SU-DHL-6 (cell line): ENCODE results near the gene CYB5A.

Source experiments
- H2AFZ ChIP-seq: fragments of 200-600 bp; sonication (generic); 2 replicates; pipeline ENCODE4 v1.6.1; 2014; ENCODE audit warnings: low read depth, mild to moderate bottlenecking, moderate library complexity, mixed read lengths, antibody characterized with exemption, low read length; ENCODE audit not compliant: severe bottlenecking
- H3F3A ChIP-seq: fragments of 200-600 bp; shearing (Covaris generic); 2 replicates; pipeline ENCODE4 v1.6.0; 2016; ENCODE audit warnings: antibody characterized with exemption, mild to moderate bottlenecking; ENCODE audit not compliant: insufficient read depth
- H3K27ac ChIP-seq: fragments of 200-600 bp; sonication (generic); 2 replicates; pipeline ENCODE4 v1.5.1; 2016; ENCODE audit warnings: low read depth, mild to moderate bottlenecking, low read length, moderate library complexity, mixed read lengths
- H3K27me3 ChIP-seq: fragments of 200-600 bp; sonication (generic), shearing (Covaris generic); 2 replicates; pipeline ENCODE4 v1.6.0; 2014; ENCODE audit warnings: mild to moderate bottlenecking, low read length
- H3K36me3 ChIP-seq: fragments of 200-600 bp; sonication (generic); 2 replicates; pipeline ENCODE4 v1.6.1; 2014; ENCODE audit warnings: mild to moderate bottlenecking, low read length, mixed read lengths
- H3K4me2 ChIP-seq: fragments of 300-600, 200-600 bp; shearing (Covaris generic), sonication (generic); 2 replicates; pipeline ENCODE4 v1.6.0; 2014; ENCODE audit warnings: low read length, low read depth, mild to moderate bottlenecking; ENCODE audit not compliant: poor library complexity, severe bottlenecking
- H3K4me3 ChIP-seq: fragments of 200-600 bp; sonication (generic); 2 replicates; pipeline ENCODE4 v1.5.1; 2014; ENCODE audit warnings: antibody characterized with exemption, low read length, mild to moderate bottlenecking, mixed read lengths; ENCODE audit not compliant: insufficient read depth, poor library complexity, severe bottlenecking
- H3K79me2 ChIP-seq: fragments of 200-600 bp; sonication (generic); 2 replicates; pipeline ENCODE4 v1.6.1; 2014; ENCODE audit warnings: mild to moderate bottlenecking, low read length, moderate library complexity; ENCODE audit not compliant: insufficient read depth
- H3K9ac ChIP-seq: fragments of 200-600 bp; sonication (generic); 2 replicates; pipeline ENCODE4 v1.7.0; 2014; ENCODE audit warnings: mild to moderate bottlenecking, low read length
- H3K9me2 ChIP-seq: fragments of 200-600 bp; sonication (generic); replicated peaks from 2 replicates; pipeline ENCODE4 v1.6.1; 2014; ENCODE audit warnings: low read length; ENCODE audit not compliant: insufficient read depth
- H3K9me3 ChIP-seq: fragments of 200-600 bp; sonication (generic); 2 replicates; pipeline ENCODE4 v1.6.1; 2014; ENCODE audit warnings: low read length, mixed read lengths; ENCODE audit not compliant: insufficient read depth
- H4K20me1 ChIP-seq: fragments of 200-600 bp; sonication (generic); 2 replicates; pipeline ENCODE4 v1.6.1; 2014; ENCODE audit warnings: low read depth, mild to moderate bottlenecking, antibody characterized with exemption, low read length, moderate library complexity, mixed read lengths
- EZH2phosphoT487 ChIP-seq: fragments of 200-600 bp; sonication (generic), shearing (Covaris generic); conservative IDR thresholded peaks from 2 replicates; pipeline ENCODE4 v1.6.1; 2018; ENCODE audit warnings: mild to moderate bottlenecking, antibody characterized with exemption, low read length, moderate library complexity, mixed read lengths
- TF ChIP-seq, protein P1 (sequence below): fragments of 200-600 bp; sonication (generic); IDR thresholded peaks from one replicate; pipeline ENCODE4 v1.5.1; 2017; ENCODE audit warnings: antibody characterized with exemption, mild to moderate bottlenecking, low read length, moderate library complexity; ENCODE audit not compliant: insufficient read depth, poor library complexity, severe bottlenecking

CYB5A gene

DNA sequence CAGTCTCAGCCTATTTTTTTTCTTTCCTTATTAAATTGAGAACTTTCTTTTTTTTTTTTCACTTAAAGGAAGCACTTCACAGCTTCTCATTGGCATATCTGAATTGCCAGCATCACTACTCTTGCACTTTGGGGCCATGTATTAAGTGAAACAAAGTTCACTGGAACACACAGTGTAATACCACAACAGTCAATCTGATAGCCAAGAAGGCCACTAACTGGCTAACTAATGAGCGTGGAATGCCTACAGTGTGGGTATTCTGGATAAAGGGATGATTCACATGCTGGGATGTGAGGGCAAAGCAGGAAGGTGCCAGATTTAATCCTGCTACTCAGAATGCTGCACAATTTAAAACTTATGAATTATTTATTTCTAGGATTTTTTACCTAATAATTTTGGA, 12.2 kb upstream of the CYB5A start:
- no peaks in the 10 kb centered on the region for H3K79me2 ChIP-seq
- no peaks in the 10 kb centered on the region for H3F3A ChIP-seq
- H3K9me2 ChIP-seq = no peaks in the 10 kb centered on the region
- TF ChIP-seq EZH2phosphoT487 = no peak
- TF ChIP-seq, protein P1, sequence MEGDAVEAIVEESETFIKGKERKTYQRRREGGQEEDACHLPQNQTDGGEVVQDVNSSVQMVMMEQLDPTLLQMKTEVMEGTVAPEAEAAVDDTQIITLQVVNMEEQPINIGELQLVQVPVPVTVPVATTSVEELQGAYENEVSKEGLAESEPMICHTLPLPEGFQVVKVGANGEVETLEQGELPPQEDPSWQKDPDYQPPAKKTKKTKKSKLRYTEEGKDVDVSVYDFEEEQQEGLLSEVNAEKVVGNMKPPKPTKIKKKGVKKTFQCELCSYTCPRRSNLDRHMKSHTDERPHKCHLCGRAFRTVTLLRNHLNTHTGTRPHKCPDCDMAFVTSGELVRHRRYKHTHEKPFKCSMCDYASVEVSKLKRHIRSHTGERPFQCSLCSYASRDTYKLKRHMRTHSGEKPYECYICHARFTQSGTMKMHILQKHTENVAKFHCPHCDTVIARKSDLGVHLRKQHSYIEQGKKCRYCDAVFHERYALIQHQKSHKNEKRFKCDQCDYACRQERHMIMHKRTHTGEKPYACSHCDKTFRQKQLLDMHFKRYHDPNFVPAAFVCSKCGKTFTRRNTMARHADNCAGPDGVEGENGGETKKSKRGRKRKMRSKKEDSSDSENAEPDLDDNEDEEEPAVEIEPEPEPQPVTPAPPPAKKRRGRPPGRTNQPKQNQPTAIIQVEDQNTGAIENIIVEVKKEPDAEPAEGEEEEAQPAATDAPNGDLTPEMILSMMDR = no peak
- no peaks in the 10 kb centered on the region for H4K20me1 ChIP-seq
- no peak overlapping the region for H3K27ac ChIP-seq
- H3K9me3 ChIP-seq = no peaks in the 10 kb centered on the region
- H3K27me3 ChIP-seq = no peaks in the 10 kb centered on the region
- H3K4me2 ChIP-seq = no peak overlapping the region
- no peak overlapping the region for H3K4me3 ChIP-seq
- no peaks in the 10 kb centered on the region for H3K36me3 ChIP-seq
- H3K9ac ChIP-seq = no peak overlapping the region
- no peak overlapping the region for H2AFZ ChIP-seq

DNA sequence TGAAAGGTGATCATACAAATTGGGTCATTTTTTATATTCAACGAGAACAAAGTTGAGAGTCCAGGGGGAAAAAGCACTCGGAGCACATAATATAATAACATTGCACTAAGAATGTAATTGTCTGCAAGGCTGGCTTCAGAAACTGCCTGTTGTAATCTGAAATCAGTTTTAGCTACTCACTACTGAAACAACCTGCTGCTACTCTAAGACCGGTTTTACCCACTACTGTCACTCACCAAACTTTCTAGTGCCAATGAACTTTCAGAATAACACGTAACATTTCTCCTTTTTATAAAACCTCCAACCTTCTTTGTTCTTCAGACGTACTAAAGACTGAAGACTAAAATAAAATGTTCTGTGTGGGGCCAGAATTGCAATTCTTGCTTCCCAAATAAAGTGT, 11.5 kb upstream of the CYB5A start:
- Histone ChIP-seq H3K9me2 (no peaks in the 10 kb centered on the region), H3K79me2 (no peaks in the 10 kb centered on the region), H3K9me3 (no peaks in the 10 kb centered on the region), H4K20me1 (no peaks in the 10 kb centered on the region), H2AFZ (no peak overlapping the region), H3K36me3 (no peaks in the 10 kb centered on the region), H3K27me3 (no peaks in the 10 kb centered on the region), H3K9ac (no peak overlapping the region), H3F3A (no peaks in the 10 kb centered on the region), H3K4me3 (no peak overlapping the region), H3K27ac (no peak overlapping the region), H3K4me2 (no peak overlapping the region)
- TF ChIP-seq, protein P1 = no peak
- no peak for TF ChIP-seq EZH2phosphoT487

DNA sequence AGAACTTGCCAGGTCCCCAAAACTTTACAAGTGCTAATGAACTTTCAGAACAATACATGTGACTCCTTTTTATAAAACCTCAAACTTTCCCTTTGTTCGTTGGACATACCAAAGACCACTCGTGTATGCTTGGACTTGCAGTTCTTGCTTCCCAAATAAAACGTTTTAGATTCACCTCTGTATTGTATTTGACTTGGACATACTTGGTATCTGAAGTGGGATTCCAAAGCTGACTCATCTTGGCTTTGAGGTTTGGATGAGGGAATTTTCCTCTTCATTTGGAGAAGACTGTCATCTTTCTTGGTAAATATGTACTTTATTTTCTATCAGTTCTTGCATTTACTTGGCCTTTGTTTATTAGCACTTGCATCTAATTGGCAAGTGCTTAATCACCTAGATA, 8.0 kb upstream of the CYB5A start:
- Histone ChIP-seq H2AFZ (no peak overlapping the region), H3K9me2 (no peaks in the 10 kb centered on the region), H4K20me1 (no peaks in the 10 kb centered on the region), H3K36me3 (no peaks in the 10 kb centered on the region), H3K9ac (no peak overlapping the region), H3K27ac (no peak overlapping the region), H3F3A (no peaks in the 10 kb centered on the region), H3K4me3 (no peak overlapping the region), H3K79me2 (no peaks in the 10 kb centered on the region), H3K9me3 (no peaks in the 10 kb centered on the region), H3K4me2 (no peak overlapping the region), H3K27me3 (no peaks in the 10 kb centered on the region)
- TF ChIP-seq, protein P1 = no peak
- no peak for TF ChIP-seq EZH2phosphoT487
